HG03558 (cell line): Measurements from ENCODE around the gene ACTN2.

ENCODE experiments used
- ATAC-seq: cut with Tn5 transposase; IDR thresholded peaks from one replicate; pipeline ENCODE4 v1.9.1; 2021; ENCODE audit warnings: moderate number of reproducible peaks; ENCODE audit not compliant: unreplicated experiment; ENCODE audit errors: extremely low read depth

Gene ACTN2

GRCh38 chr1:236734141-236734765, 48.0 kb downstream of the ACTN2 start:
- ATAC-seq = no peak

GRCh38 chr1:236736761-236737160, 50.5 kb downstream of the ACTN2 start:
- no peak for ATAC-seq

- ATAC-seq = no peak
Observed at GRCh38 chr1:236741753-236742152, 55.5 kb downstream of the ACTN2 start.

GRCh38 chr1:236742421-236743160, 56.3 kb downstream of the ACTN2 start:
- no peak for ATAC-seq

GRCh38 chr1:236744533-236744932, 58.2 kb downstream of the ACTN2 start:
- ATAC-seq = no peak

- no peak for ATAC-seq
Observed at GRCh38 chr1:236746785-236747184, 60.5 kb downstream of the ACTN2 start.

- ATAC-seq = no peak
Observed at GRCh38 chr1:236747311-236747985, 61.1 kb downstream of the ACTN2 start.

- ATAC-seq = no peak
Observed at GRCh38 chr1:236748268-236748870, 62.1 kb downstream of the ACTN2 start.

- no peak for ATAC-seq
Observed at GRCh38 chr1:236750928-236751327, 64.6 kb downstream of the ACTN2 start.

GRCh38 chr1:236751385-236751784, 65.1 kb downstream of the ACTN2 start:
- no peak for ATAC-seq

- ATAC-seq = no peak
Observed at GRCh38 chr1:236751935-236752334, 65.6 kb downstream of the ACTN2 start.

GRCh38 chr1:236753516-236753915, 67.2 kb downstream of the ACTN2 start:
- ATAC-seq = no peak

GRCh38 chr1:236753964-236754363, 67.7 kb downstream of the ACTN2 start:
- no peak for ATAC-seq

- no peak for ATAC-seq
Observed at GRCh38 chr1:236754525-236755210, 68.4 kb downstream of the ACTN2 start.

GRCh38 chr1:236757640-236758039, 71.3 kb downstream of the ACTN2 start:
- ATAC-seq = no peak

- ATAC-seq = no peak
Observed at GRCh38 chr1:236759252-236759859, 73.1 kb downstream of the ACTN2 start.

GRCh38 chr1:236760480-236760879, 74.2 kb downstream of the ACTN2 start:
- ATAC-seq = no peak

- ATAC-seq = no peak
Observed at GRCh38 chr1:236760986-236761385, 74.7 kb downstream of the ACTN2 start.

GRCh38 chr1:236761397-236762132, 75.3 kb downstream of the ACTN2 start:
- no peak for ATAC-seq
